Stimulated activated CD4-positive, alpha-beta T cell treated with anti-CD3 and anti-CD28 coated beads, TNF-alpha, amount 100 ng/mL, for 1 hour (primary cell): Measurements from ENCODE around the gene ZNF687.
"Not testable (repeated sequence)": the region's sequence is repeated elsewhere in the genome, so short reads cannot be mapped to it uniquely, and the experiment has no call there.

ENCODE experiments used
- DNase-seq, 3 donors: peaks; one replicate each; pipeline ENCODE4 v3.0.0-alpha.2; 2020; ENCODE audit warnings: low read depth in 3 of 3, low spot score in 1 of 3

The ZNF687 gene

DNA sequence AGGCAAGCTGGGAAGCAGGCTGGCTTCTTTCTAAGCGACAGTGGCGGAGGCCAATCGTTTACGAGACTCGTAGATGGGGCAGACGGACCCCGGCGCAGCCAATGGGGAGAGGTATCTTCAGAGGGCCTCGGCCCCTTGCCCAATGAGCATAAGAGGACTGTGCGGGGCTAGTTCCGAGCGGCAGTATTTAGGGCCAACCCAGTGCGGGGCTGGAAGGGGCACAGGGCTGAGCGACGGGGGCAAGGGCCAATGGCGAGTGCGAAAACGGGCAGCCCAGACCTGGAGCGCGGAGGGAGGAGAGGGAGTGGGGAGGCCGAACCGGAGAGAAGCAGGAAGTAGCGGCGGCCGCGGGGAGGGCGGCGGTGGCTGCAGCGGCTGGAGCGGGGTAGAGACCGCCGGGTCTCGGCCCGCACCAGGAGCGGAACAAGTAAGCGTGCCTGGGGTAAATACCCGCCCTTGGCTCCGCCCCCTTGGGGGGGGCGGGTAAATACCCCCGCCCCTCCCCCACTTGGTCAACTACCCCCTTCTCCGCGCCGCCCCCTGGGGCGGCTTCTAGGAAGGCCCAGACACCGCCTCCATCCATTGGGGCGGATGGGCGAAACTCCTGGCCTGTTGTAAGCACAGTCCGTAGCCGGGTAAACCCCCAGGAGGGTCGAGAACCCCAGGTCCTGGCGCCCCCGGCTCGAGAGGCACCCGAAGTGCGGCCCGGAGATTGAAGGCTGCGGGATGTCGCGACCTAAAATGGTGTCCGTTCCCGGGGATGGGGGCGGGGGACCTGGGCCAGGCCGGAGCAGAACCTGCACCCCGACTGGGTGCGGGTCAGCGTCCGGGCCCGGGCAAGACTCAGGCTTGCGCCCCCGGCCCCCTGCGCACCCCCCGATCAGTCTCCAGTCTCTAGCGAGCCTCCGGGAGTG, at the start of gene ZNF687:
ZNF687 (plus strand) TSS at position 331 of the 914 bp plus-strand sequence. CDS start 3,993 bp downstream, outside the sequence.
- peak; percentile 92 to 96 (median 96) for DNase-seq

GRCh38 chr1:151235235-151235634, 46.9 kb upstream of the ZNF687 start:
- DNase-seq: no peak

DNA sequence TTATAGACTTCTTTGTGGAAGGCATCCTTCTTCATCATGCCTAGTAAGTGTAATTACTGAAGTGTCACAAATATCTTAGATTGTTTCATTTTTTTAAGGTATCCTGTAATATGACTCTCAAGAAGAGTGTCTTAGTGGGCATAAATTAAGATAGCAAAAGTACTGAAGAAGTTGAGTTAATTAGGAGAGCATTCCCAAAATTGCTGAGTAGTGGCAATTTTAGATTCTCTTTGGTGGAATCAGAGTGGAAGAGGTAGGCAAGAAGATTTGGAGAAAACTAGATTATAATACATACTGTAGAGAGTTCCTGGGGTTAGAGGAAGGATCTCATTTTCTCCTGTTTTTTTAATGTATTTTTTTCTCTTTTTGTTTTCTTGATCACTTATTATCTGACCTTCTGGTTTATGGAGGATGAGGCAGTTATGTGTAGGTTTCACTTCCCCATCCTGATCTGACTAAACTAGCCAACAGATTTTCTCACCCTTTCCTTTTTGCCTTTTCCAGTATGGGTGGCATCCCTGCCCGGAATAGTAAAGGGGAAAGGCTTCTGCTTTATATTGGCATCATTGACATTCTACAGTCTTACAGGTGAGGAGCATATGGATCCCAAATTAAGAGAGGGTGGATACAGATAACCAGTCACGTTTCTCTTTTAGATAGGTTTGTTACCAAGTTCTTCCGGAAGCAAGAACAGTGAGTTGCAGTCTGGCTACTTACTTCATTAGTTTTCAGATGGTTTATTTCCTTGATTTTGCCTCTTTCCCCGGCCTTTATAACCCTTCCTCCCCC, 44.2 kb upstream of the ZNF687 start:
- no peak for DNase-seq

GRCh38 chr1:151238467-151238739, 43.7 kb upstream of the ZNF687 start:
- no peak for DNase-seq

- no peak for DNase-seq
These were observed 39.7 kb upstream of the ZNF687 start for GRCh38 chr1:151242442-151242841.

- no peak for DNase-seq
These were observed 38.3 kb upstream of the ZNF687 start for GRCh38 chr1:151243683-151244216.

GRCh38 chr1:151246786-151247185, 35.3 kb upstream of the ZNF687 start:
- no peak for DNase-seq

DNA sequence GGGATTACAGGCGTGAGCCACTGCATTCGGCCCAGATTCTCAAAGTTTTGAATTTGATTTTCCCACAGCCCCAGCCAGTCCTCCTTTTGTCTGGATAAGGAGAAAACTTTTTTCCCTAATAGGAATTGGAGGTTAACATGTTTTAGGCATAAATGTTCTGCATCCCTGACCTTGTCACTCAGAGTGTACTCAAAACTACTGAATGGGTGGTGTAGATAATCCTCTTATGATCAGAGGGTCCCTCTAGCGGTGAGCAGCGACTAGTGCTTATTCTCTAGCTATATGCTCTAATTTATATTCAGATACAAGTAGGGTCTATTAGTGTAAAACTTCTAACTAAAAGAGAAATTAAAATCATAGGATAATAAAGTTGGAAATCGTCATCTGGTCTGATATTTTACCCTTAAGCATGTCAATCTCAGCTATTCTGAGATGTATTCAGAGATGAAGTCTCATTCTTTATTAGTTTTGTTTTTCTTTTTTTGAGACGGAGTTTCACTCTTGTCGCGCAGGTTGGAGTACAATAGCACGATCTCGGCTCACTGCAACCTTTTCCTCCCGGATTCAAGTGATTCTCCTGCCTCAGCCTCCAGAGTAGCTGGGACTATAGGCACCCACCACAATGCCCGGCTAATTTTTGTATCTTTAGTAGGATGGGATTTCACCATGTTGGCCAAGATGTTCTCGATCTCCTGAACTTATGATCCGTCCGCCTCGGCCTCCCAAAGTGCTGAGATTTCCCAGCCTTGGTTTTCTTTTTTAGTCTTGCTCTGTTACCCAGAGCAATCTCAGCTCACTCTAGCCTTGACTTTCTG, 30.2 kb upstream of the ZNF687 start:
- peak; percentile 20 to 38 (median 21) for DNase-seq

DNA sequence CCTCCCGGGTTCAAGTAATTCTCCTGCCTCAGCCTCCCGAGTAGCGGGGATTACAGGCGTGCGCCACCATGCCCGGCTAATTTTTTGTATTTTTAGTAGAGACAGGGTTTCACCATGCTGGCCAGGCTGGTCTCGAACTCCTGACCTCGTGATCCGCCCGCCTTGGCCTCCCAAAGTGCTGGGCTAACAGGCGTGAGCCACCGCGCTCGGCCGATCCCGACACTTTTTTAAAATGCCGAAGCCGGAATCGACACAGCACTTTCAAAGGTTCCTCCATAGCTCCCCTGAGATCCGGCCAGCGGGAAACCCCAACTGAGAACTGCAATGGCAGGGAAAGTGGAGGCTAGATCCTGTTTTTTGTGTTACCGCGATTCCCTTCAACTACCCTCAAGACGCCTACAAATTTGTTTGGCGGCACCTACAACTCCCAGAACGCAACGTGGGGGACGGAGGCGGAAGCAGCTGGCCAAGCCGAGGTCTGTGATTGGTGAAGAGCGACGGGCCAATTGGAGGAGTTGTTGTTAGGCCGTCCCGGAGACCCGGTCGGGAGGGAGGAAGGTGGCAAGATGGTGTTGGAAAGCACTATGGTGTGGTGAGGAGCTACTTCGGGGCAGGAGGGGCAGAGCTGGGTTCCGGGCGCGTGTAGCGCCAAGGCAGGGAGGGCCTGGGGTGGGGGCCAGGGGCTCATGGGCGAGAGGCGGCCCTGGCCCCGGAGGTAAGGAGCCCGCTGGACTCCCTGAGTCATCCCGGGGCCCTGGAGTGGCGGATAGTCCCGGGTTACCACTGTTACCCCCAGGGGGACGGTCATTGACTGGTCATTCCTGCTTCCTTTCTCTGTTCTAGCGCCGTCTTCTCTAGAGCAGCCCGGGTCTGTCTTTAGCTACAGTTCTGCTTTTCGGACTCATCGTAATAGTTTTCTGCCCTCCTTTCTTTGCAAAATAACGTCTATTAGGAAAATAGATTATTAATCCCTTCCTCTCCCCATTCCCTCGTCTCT, 27.6 kb upstream of the ZNF687 start, which contains the start of gene PSMD4:
PSMD4 (plus strand) TSS at position 518 of the 997 bp plus-strand sequence; CDS start at position 567, 49 bp downstream.
- peak; percentile 84 to 86 (median 84) for DNase-seq

DNA sequence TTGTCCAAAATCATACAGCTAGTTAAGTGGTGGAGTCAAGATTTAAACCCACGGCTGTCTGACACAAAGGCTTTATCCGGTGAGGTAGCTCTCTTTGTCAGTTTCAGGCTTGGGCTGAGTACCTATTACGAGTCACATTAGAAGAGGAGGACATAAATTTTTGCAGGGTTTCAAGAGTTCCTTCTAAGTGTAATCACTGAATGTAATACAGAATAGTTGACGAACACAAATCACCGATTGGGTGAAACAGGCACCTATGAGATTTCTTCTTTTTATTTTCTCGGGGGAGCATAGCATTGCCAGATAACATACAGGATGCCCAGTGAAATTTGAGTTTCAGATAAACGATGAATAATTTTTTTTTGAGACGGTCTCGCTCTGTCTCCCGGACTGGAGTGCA, 26.7 kb upstream of the ZNF687 start:
- DNase-seq: no peak

GRCh38 chr1:151259351-151259750, 22.7 kb upstream of the ZNF687 start:
- no peak for DNase-seq

- no peak for DNase-seq
These were observed 16.5 kb upstream of the ZNF687 start for GRCh38 chr1:151265446-151266236.

DNA sequence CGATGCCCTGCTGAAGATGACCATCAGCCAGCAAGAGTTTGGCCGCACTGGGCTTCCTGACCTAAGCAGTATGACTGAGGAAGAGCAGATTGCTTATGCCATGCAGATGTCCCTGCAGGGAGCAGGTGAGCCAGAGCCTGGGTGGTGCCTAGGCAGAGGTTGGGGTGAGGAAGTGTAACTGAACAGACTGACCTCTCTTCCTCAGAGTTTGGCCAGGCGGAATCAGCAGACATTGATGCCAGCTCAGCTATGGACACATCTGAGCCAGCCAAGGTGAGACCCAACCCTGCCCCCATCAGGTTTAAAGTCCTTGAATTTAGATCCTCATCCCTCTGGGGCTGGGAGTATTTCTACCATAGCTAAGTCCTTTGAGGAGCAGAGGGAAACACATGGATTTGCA, 15.8 kb upstream of the ZNF687 start:
- no peak for DNase-seq

DNA sequence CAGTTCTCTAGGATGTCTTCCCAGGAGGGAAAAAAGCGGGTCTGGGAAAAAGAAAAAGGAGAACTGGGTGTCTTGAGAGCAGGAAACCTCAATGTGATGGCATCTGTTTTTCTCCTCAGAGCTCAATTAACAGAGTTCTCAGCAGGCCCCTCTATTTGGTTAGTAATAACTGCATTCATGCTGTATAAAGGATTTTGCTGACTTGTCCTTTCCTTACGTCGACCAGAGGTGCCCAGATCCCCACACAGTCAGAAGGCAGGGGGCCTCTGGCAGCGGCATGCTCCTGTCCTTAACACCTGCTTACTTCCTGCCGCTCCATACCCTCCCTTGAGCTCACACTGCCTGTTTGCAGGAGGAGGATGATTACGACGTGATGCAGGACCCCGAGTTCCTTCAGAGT, 15.3 kb upstream of the ZNF687 start:
- DNase-seq: no peak

GRCh38 chr1:151267760-151268159, 14.3 kb upstream of the ZNF687 start:
- DNase-seq: no peak

DNA sequence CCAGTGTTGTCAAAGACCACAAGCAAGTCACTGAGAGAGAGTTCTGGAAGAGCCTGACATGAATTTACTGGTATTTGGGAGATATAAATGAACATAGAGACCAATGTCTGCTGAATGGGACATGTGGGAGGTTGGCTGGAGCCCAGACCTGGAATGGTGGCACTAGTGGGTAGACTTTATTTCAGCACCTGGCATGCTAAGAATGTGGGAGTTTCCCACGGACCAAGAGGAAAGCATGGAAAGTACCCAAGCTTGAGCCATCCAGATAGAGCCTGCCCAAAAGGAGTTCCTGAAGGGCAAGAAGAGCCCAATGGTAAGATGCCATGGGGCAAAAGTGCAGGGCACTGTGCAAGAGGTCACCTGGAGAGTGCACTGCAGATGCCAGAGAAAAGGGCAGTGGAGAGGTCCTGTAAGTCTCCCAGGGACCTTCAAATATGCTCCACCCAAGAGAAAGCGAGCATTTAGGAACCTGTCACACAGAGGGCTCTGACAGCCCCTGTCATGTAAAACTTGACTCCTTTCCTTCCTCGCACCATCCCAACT, 8.1 kb upstream of the ZNF687 start:
- no peak for DNase-seq

DNA sequence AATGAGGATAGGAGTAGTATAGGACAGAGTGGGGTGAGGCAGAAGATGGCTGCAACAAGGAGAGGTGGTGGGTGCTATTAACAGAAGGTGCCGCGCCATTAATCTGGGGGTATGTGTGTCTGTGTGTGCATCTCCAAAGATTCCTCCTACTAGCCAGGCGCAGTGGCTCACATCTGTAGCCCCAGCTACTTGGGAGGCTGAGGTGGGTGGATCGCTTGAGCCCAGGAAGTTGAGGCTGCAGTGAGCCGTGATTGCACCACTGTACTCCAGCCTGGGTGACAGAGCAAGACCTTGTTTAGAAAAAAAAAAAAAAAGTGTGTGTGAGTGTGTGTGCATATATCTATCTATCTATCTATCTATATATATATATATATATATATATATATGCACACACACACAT, 6.8 kb upstream of the ZNF687 start:
- not testable (repeated sequence) for DNase-seq

DNA sequence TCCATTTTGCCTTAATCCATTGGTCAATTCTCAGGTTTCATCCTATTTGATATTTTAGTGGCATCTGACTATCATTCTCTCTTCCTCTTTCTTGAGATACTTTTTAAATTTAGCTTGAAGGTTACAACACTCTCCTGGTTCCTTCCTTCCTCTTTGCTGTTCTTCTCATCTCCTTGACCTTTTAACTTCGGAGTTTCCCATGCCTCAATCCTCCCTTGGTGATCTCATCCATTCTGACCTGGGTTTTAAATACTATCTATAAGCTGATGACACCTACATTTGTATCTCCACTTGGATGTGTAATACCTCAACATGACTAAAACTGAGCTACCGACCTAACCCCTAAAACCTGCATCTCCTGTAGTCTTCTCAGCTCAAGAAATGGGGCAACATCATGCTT, 4.8 kb upstream of the ZNF687 start:
- DNase-seq: no peak
